ENCODE measurements around the gene NPHP4.

DNA sequence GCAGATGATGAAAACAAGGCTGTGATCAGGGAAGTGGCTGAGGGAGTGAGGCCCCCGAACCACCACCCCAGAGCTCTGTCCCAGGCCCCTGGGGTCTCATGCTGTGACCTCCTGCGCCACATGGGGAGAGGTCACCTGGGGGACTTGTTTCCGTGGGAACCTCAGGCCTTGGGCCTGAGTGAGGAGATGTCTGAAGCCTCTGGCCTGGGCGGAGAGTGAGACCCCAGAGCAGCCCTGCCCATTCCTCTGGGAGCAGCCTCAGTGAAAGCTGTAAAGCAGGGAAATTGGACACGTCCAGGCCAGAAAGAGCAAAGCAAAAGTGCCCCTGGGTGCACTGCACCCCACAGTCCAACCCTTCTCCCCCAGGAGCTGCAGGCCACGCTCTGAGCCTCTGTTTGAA, 16.5 kb upstream of the NPHP4 start:
- TF ChIP-seq EZH2 (IDR thresholded peaks at IDR 0.05) (no peak), POLR2AphosphoS5 (IDR thresholded peaks at IDR 0.05; ENCODE audit: borderline replicate concordance, low read depth, low read length) (no peak)

Data from SK-N-MC (cell line).